GM12891 (cell line): Measurements from ENCODE around the gene TPI1.

Experiments used
- POLR2A ChIP-seq: IDR thresholded peaks from 2 replicates; pipeline ENCODE4 v1.6.1; 2011; ENCODE audit warnings: low read depth, low read length, control low read depth
- POLR2AphosphoS5 ChIP-seq: IDR thresholded peaks from 2 replicates; pipeline ENCODE4 v1.6.1; 2011; ENCODE audit warnings: low read depth, low read length, control low read depth

DNA sequence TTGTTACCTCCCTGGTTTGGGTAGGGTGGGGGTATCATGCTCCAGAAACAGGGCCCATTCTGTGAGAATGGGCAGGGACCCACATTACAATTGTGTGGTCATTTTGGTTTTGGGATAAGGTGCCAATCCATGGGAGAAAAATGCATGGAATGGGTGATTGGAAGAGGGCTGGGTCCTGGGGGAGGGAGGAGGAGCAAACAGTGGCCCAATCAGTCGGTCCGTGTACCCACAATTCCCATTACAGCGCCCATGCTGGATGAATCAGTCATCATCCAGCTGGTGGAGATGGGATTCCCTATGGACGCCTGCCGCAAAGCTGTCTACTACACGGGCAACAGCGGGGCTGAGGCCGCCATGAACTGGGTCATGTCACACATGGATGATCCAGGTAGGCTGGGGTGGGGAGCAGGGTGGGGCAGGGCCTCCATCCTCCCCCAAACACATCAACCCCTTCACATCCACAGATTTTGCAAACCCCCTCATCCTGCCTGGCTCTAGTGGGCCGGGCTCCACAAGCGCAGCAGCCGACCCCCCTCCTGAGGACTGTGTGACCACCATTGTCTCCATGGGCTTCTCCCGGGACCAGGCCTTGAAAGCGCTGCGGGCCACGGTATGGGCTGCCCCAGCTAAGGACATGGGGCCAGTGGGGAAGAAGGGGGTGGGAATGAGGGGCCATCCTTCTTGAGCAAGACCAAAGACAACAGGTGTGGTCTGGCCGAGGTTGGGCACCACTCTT is 3.6 kb upstream of the TPI1 start:
- TF ChIP-seq POLR2A (no peak), POLR2AphosphoS5 (no peak)
